IMR-90 (cell line): ENCODE data around the gene HSPA12A. TPM values are rescaled to one million over a fixed set of nuclear protein-coding genes. Genes with fewer than 3 reads are reported as not detected.

ENCODE experiments used
- ATAC-seq: fragments of 200-7000 bp; cut with Tn5 transposase; 2 replicates; pipeline ENCODE4 v1.9.1; 2020; ENCODE audit warnings: low read depth, mild to moderate bottlenecking, moderate library complexity
- BruUV-seq: library from RNA; stranded (reverse); fragments of 400-500 nt; replicated peaks from 2 replicates; lab custom pipeline; 2021; lab: Mats Ljungman, UMichigan
- CTCF ChIA-PET: fragments of 300-600 bp; formaldehyde crosslinking; extraction: SDS; loops from one replicate; lab custom pipeline; 2021; ENCODE audit warnings: antibody characterized with exemption; lab: Yijun Ruan, JAX
- POLR2A ChIA-PET: fragments of 300-600 bp; sonication (Branson Sonifier 250); formaldehyde crosslinking; loops from one replicate; lab custom pipeline; 2022; ENCODE audit warnings: antibody characterized with exemption; ENCODE audit not compliant: unreplicated experiment; lab: Charles Lee
- DNase-seq: peaks from one replicate; pipeline ENCODE4 v3.0.0; 2013
- H2AFZ ChIP-seq: replicated peaks from 2 replicates; pipeline ENCODE3; 2013; ENCODE audit warnings: low read length, mild to moderate bottlenecking; ENCODE audit not compliant: poor library complexity
- H2AK5ac ChIP-seq: 2 replicates; pipeline ENCODE4 v1.6.1; 2013; ENCODE audit warnings: low read depth, low read length, inconsistent platforms
- H2AK9ac ChIP-seq: replicated peaks from 2 replicates; pipeline ENCODE3; 2013; ENCODE audit warnings: mild to moderate bottlenecking, low read depth, low read length, moderate library complexity; ENCODE audit not compliant: poor library complexity
- H2BK120ac ChIP-seq: 2 replicates; pipeline ENCODE4 v1.6.1; 2013; ENCODE audit warnings: low read depth, low read length, inconsistent platforms
- H2BK15ac ChIP-seq: 3 replicates; pipeline ENCODE4 v1.6.1; 2013; ENCODE audit warnings: low read depth, low read length, inconsistent platforms
- H2BK20ac ChIP-seq: 2 replicates; pipeline ENCODE4 v1.6.1; 2013; ENCODE audit warnings: low read depth, mild to moderate bottlenecking, inconsistent platforms, low read length, moderate library complexity
- H2BK5ac ChIP-seq: 2 replicates; pipeline ENCODE4 v1.6.1; 2013; ENCODE audit warnings: mild to moderate bottlenecking, low read depth, low read length, inconsistent platforms; ENCODE audit not compliant: poor library complexity, severe bottlenecking
- H3K14ac ChIP-seq: replicated peaks from 2 replicates; pipeline ENCODE4 v1.6.1; 2013; ENCODE audit warnings: low read depth, low read length, inconsistent platforms
- H3K18ac ChIP-seq: 2 replicates; pipeline ENCODE4 v1.6.1; 2013; ENCODE audit warnings: low read depth, low read length, control low read depth
- H3K23ac ChIP-seq: 2 replicates; pipeline ENCODE4 v1.6.1; 2013; ENCODE audit warnings: low read depth, low read length, inconsistent platforms
- H3K27ac ChIP-seq: 2 replicates; pipeline ENCODE4 v1.5.1; 2013; ENCODE audit warnings: mild to moderate bottlenecking, control low read depth, low read length; ENCODE audit not compliant: insufficient read depth
- H3K27me3 ChIP-seq: 2 replicates; pipeline ENCODE4 v1.6.1; 2013; ENCODE audit warnings: low read length; ENCODE audit not compliant: control insufficient read depth, insufficient read depth
- H3K36me3 ChIP-seq: 2 replicates; pipeline ENCODE4 v1.6.1; 2013; ENCODE audit warnings: low read length, mixed read lengths; ENCODE audit not compliant: control insufficient read depth, insufficient read depth
- H3K4ac ChIP-seq: 2 replicates; pipeline ENCODE4 v1.6.1; 2013; ENCODE audit warnings: low read depth, low read length, inconsistent platforms
- H3K4me1 ChIP-seq: 2 replicates; pipeline ENCODE4 v1.6.1; 2013; ENCODE audit warnings: low read length, mixed read lengths; ENCODE audit not compliant: control insufficient read depth, insufficient read depth
- H3K4me2 ChIP-seq: 2 replicates; pipeline ENCODE4 v1.6.1; 2013; ENCODE audit warnings: low read depth, mild to moderate bottlenecking, control low read depth, low read length, moderate library complexity
- H3K4me3 ChIP-seq: 2 replicates; pipeline ENCODE4 v1.5.1; 2013; ENCODE audit warnings: low read depth, mild to moderate bottlenecking, control low read depth, low read length, moderate library complexity; ENCODE audit not compliant: insufficient read depth
- H3K56ac ChIP-seq: 2 replicates; pipeline ENCODE4 v1.6.1; 2013; ENCODE audit warnings: low read length, inconsistent platforms; ENCODE audit not compliant: insufficient read depth; ENCODE audit errors: extremely low read depth
- H3K79me1 ChIP-seq, 2 experiments: 2 replicates each; pipeline ENCODE4 v1.6.1; 2013; ENCODE audit warnings: low read length in 2 of 2, inconsistent platforms in 1 of 2, low read depth in 1 of 2
- H3K9ac ChIP-seq: 2 replicates; pipeline ENCODE4 v1.6.1; 2013; ENCODE audit warnings: low read depth, low read length, control low read depth
- H3K9me1 ChIP-seq: 2 replicates; pipeline ENCODE4 v1.6.1; 2013; ENCODE audit warnings: low read length, inconsistent platforms; ENCODE audit not compliant: insufficient read depth
- H3K9me3 ChIP-seq: 2 replicates; pipeline ENCODE4 v1.6.1; 2013; ENCODE audit warnings: low read length; ENCODE audit not compliant: control insufficient read depth, insufficient read depth
- H4K20me1 ChIP-seq: 2 replicates; pipeline ENCODE4 v1.6.1; 2013; ENCODE audit warnings: low read length, inconsistent platforms; ENCODE audit not compliant: insufficient read depth
- H4K5ac ChIP-seq: 2 replicates; pipeline ENCODE4 v1.6.1; 2013; ENCODE audit warnings: mild to moderate bottlenecking, low read depth, low read length, control low read depth
- H4K8ac ChIP-seq, 2 experiments: 2 replicates each; pipeline ENCODE4 v1.6.1; 2013; ENCODE audit warnings: low read depth in 2 of 2, low read length in 2 of 2, control low read depth in 1 of 2, inconsistent platforms in 1 of 2
- H4K91ac ChIP-seq: 2 replicates; pipeline ENCODE4 v1.6.1; 2013; ENCODE audit warnings: low read depth, low read length, inconsistent platforms; ENCODE audit not compliant: insufficient read depth
- MAFK ChIP-seq: IDR thresholded peaks from 2 replicates; pipeline ENCODE4 v1.6.1; 2012; ENCODE audit warnings: low read depth, low read length, improper control_type of control experiment
- MXI1 ChIP-seq: IDR thresholded peaks from 2 replicates; pipeline ENCODE4 v1.6.1; 2012; ENCODE audit warnings: low read depth, mild to moderate bottlenecking, low read length, moderate library complexity, borderline replicate concordance
- NFE2L2 ChIP-seq: fragments of 150-350 bp; IDR thresholded peaks from 2 replicates; pipeline ENCODE4 v1.6.1; 2016; ENCODE audit warnings: low read depth, mild to moderate bottlenecking, low read length
- RAD21 ChIP-seq: IDR thresholded peaks from 2 replicates; pipeline ENCODE4 v1.6.1; 2012; ENCODE audit warnings: low read length, improper control_type of control experiment
- RCOR1 ChIP-seq: IDR thresholded peaks from 2 replicates; pipeline ENCODE4 v1.6.1; 2012; ENCODE audit warnings: mild to moderate bottlenecking, low read length, improper control_type of control experiment; ENCODE audit not compliant: insufficient replicate concordance
- RFX5 ChIP-seq: IDR thresholded peaks from 2 replicates; pipeline ENCODE4 v1.8.0; 2012; ENCODE audit warnings: low read depth, mild to moderate bottlenecking, low read length, moderate library complexity
- WGBS, 2 experiments: methylation state at CpG; one replicate each; pipeline versions ENCODE4 v1.1.5 to v1.1.7; 2013; ENCODE audit warnings: missing lambda C conversion rate in 2 of 2; ENCODE audit not compliant: insufficient read length in 1 of 2; ENCODE audit errors: extremely low coverage in 2 of 2; 5-methylcytosine and 5-hydroxymethylcytosine counted together
- dilution Hi-C: fragments of 300-500 bp; cut with HindIII; formaldehyde crosslinking; loops from one replicate; pipeline ENCODE4 v1.14.3; 2018; ENCODE audit warnings: low sequenced_read_pairs; ENCODE audit not compliant: unreplicated experiment
- in situ Hi-C: fragments of 300-500 bp; cut with MboI; formaldehyde crosslinking; loops from 3 replicates; pipeline ENCODE4 v1.14.3; 2019; ENCODE audit warnings: low sequenced_read_pairs, inconsistent platforms, mixed read lengths
- intact Hi-C: fragments of 100-400 bp; cut with micrococcal nuclease; formaldehyde crosslinking; loops from 2 replicates; pipeline ENCODE4 v1.10.0; 2022
- polyA plus RNA-seq, 3 experiments: library from polyadenylated mRNA; depleted of rRNA; stranded (reverse); fragments of >200 nt; gene quantifications; 2 replicates each; pipeline ENCODE4 v1.2.3, GENCODE V29; 2012; ENCODE audit warnings: low replicate concordance in 1 of 3
- total RNA-seq: library from RNA; depleted of rRNA; stranded (reverse); fragments of >200 nt; gene quantifications from 2 replicates; pipeline ENCODE4 v1.2.3, GENCODE V29; 2012

HSPA12A gene
- total and polyA plus RNA-seq, 2 of the 4 experiments (the other 2 are of a cell fraction) = 16.1 to 16.7 TPM

- TF ChIP-seq RCOR1 = peak; percentile 44
- no peak for TF ChIP-seq MAFK
- TF ChIP-seq MXI1 = no peak
- TF ChIP-seq NFE2L2 = no peak
- peak; percentile 21; the same call in 1 of the 2 replicates for TF ChIP-seq RAD21
- no peak for TF ChIP-seq RFX5
- no TSS peak for BruUV-seq
- Histone ChIP-seq H3K9ac (no peak overlapping the region), H3K23ac (no peak overlapping the region), H2AK9ac (peak overlapping the region; percentile 2), H4K5ac (no peak overlapping the region), H3K79me1 (peaks cover 10 to 31% of the 10 kb centered on the region in 2 experiments), H3K14ac (no peak overlapping the region), H3K18ac (no peak overlapping the region), H2BK120ac (no peak overlapping the region), H3K9me1 (peaks cover 10% of the 10 kb centered on the region), H3K36me3 (peaks cover 3% of the 10 kb centered on the region; the same call in 1 of the 2 replicates), H2BK5ac (no peak overlapping the region), H3K27ac (no peak overlapping the region), H2AFZ (no peak overlapping the region), H3K27me3 (no peaks in the 10 kb centered on the region), H4K20me1 (peaks cover 4% of the 10 kb centered on the region; the same call in 1 of the 2 replicates), H3K4ac (no peak overlapping the region), H4K91ac (no peak overlapping the region), H2BK20ac (no peak overlapping the region), H3K4me3 (no peak overlapping the region), H2AK5ac (no peak overlapping the region), H4K8ac (no peak overlapping the region), H3K4me1 (peaks cover 6% of the 10 kb centered on the region), H3K4me2 (no peak overlapping the region), H2BK15ac (no peak overlapping the region), H3K9me3 (no peaks in the 10 kb centered on the region), H3K56ac (no peak overlapping the region)
- intact Hi-C loops (loop anchor here (1.0 kb wide), 1 partner anchor 80 kb away; no protein-coding TSS in a partner anchor), in situ Hi-C loops (no loop called here), dilution Hi-C loops (no loop called here)
- no CpG with 5 or more reads among the region's 2 CpGs for WGBS, 2 experiments
- ATAC-seq (peak; percentile 99), DNase-seq (peak; percentile 88)
- POLR2A ChIA-PET = no interaction called here
- CTCF ChIA-PET = interaction anchor here (0.8 kb wide), 1 partner anchor 77 kb away, joined by 4 read pairs; no protein-coding TSS in a partner anchor
Measured at GRCh38 chr10:116708391-116708821, 34.0 kb downstream of the HSPA12A start.
